Esophagus muscularis mucosa (tissue), 4 donors: ENCODE data around the gene RET. TPM values are rescaled to one million over a fixed set of nuclear protein-coding genes. Genes with fewer than 3 reads are reported as not detected.

Source experiments
- DNase-seq: peaks from one replicate; pipeline ENCODE4 v3.0.0-alpha.2; 2017; ENCODE audit errors: extremely low spot score
- H3K27ac ChIP-seq, 4 donors: fragments of 200-600 bp; sonication (generic); replicated peaks in 1 of 4; 1 replicate in 3 of 4; 2 replicates in 1 of 4; pipeline ENCODE4 v1.5.1; 2016 to 2019; ENCODE audit warnings: mild to moderate bottlenecking in 1 of 4
- H3K27me3 ChIP-seq, 4 donors: fragments of 200-600 bp; sonication (generic); one replicate each; pipeline versions ENCODE4 v1.5.1 to v1.6.0; 2016 to 2019
- H3K36me3 ChIP-seq, 4 donors: fragments of 200-600 bp; sonication (generic); one replicate each; pipeline ENCODE4 v1.5.1; 2016 to 2019
- H3K4me1 ChIP-seq, 4 donors: fragments of 200-600 bp; sonication (generic); one replicate each; pipeline ENCODE4 v1.5.1; 2016 to 2019
- H3K4me3 ChIP-seq, 4 donors: fragments of 200-600 bp; sonication (generic); 1 replicate in 2 of 4; 2 replicates in 2 of 4; pipeline ENCODE4 v1.5.1; 2016 to 2019; ENCODE audit warnings: mild to moderate bottlenecking in 4 of 4, moderate library complexity in 1 of 4
- H3K9me3 ChIP-seq, 4 donors: fragments of 200-600 bp; sonication (generic); 1 replicate in 3 of 4; 2 replicates in 1 of 4; pipeline ENCODE4 v1.5.1; 2016 to 2019
- CTCF ChIP-seq, 3 experiments: fragments of 200-600 bp in 2 of 3; fragments of 450-650 bp in 1 of 3; sonication (generic) in 2 of 3; IDR thresholded peaks; one replicate each; pipeline ENCODE4 v1.5.1; 2017 to 2019; ENCODE audit warnings: antibody characterized with exemption in 3 of 3, mild to moderate bottlenecking in 2 of 3, moderate library complexity in 1 of 3
- EP300 ChIP-seq: sonication (generic); formaldehyde crosslinking; IDR thresholded peaks from one replicate; pipeline ENCODE4 v1.6.1; 2017; ENCODE audit warnings: antibody characterized with exemption
- POLR2A ChIP-seq: fragments of 450-650 bp; IDR thresholded peaks from one replicate; pipeline ENCODE4 v1.6.1; 2017; ENCODE audit warnings: antibody characterized with exemption, moderate library complexity, mild to moderate bottlenecking, low read depth
- POLR2AphosphoS5 ChIP-seq, 2 donors: sonication (generic); formaldehyde crosslinking; IDR thresholded peaks; one replicate each; pipeline ENCODE4 v1.6.1; 2017; ENCODE audit warnings: antibody characterized with exemption in 2 of 2
- WGBS: methylation state at CpG from one replicate; pipeline ENCODE4 v1.1.5; 2018; 5-methylcytosine and 5-hydroxymethylcytosine counted together
- intact Hi-C: fragments of 100-400 bp; cut with DNase I; formaldehyde crosslinking; loops from one replicate; pipeline ENCODE4 v1.15.1; 2023
- total RNA-seq, 4 donors: library from RNA; depleted of rRNA; stranded (reverse); fragments of >200 nt; gene quantifications; one replicate each; pipeline versions ENCODE4 v1.1.0 to v1.2.1, GENCODE V29; 2016

RET gene
- total RNA-seq, 4 donors from 2014 or later = 1.7 to 4.0 (median 3.0) TPM

- no peaks in the 10 kb centered on the region for H3K36me3 ChIP-seq
- H3K4me3 ChIP-seq = no peak overlapping the region
- peaks cover 0 to 13% (median 0%) of the 10 kb centered on the region in 4 donors for H3K4me1 ChIP-seq
- no peaks in the 10 kb centered on the region for H3K27me3 ChIP-seq
- TF ChIP-seq POLR2A (no peak), POLR2AphosphoS5 (IDR thresholded peaks at IDR 0.05) (no peak), CTCF (IDR thresholded peaks at IDR 0.05) (no peak), EP300 (no peak)
- DNase-seq = no peak
- H3K27ac ChIP-seq = no peak overlapping the region
- WGBS = 92% methylated on average over 5 of the region's 9 CpGs
- H3K9me3 ChIP-seq = no peaks in the 10 kb centered on the region
- intact Hi-C loops = no loop called here
These were observed 47.9 kb downstream of the RET start for GRCh38 chr10:43124574-43125273.

- peak; percentile 60 for DNase-seq
- 89% methylated on average over 8 of the region's 8 CpGs for WGBS
- Histone ChIP-seq H3K36me3 (no peaks in the 10 kb centered on the region), H3K27ac (no peak overlapping the region), H3K4me1 (peaks cover 0 to 12% (median 0%) of the 10 kb centered on the region in 4 donors), H3K27me3 (no peaks in the 10 kb centered on the region), H3K9me3 (no peaks in the 10 kb centered on the region), H3K4me3 (no peak overlapping the region)
- intact Hi-C loops = no loop called here
- TF ChIP-seq POLR2AphosphoS5 (IDR thresholded peaks at IDR 0.05) (no peak), POLR2A (no peak), CTCF (IDR thresholded peaks at IDR 0.05) (no peak), EP300 (no peak)
These were observed 48.5 kb downstream of the RET start for GRCh38 chr10:43125274-43125845.

GRCh38 chr10:43125881-43126731 lies 49.2 kb downstream of the RET start:
- Histone ChIP-seq H3K4me3 (no peak overlapping the region), H3K27me3 (no peaks in the 10 kb centered on the region), H3K27ac (no peak overlapping the region), H3K9me3 (no peaks in the 10 kb centered on the region), H3K4me1 (peaks cover 0 to 5% (median 0%) of the 10 kb centered on the region in 4 donors), H3K36me3 (no peaks in the 10 kb centered on the region)
- no peak for TF ChIP-seq CTCF (IDR thresholded peaks at IDR 0.05)
- TF ChIP-seq POLR2A = no peak
- TF ChIP-seq EP300 = no peak
- TF ChIP-seq POLR2AphosphoS5 (IDR thresholded peaks at IDR 0.05) = no peak
- intact Hi-C loops = no loop called here
- WGBS = 90% methylated on average over 21 of the region's 23 CpGs
- peak; percentile 62 for DNase-seq

GRCh38 chr10:43126759-43127424 lies 50.0 kb downstream of the RET start:
- WGBS = 80% methylated on average over 7 of the region's 7 CpGs
- DNase-seq = peak; percentile 86
- TF ChIP-seq EP300 (no peak), POLR2A (no peak), CTCF (IDR thresholded peaks at IDR 0.05) (no peak), POLR2AphosphoS5 (IDR thresholded peaks at IDR 0.05) (no peak)
- intact Hi-C loops = no loop called here
- no peaks in the 10 kb centered on the region for H3K36me3 ChIP-seq
- no peaks in the 10 kb centered on the region for H3K4me1 ChIP-seq
- H3K9me3 ChIP-seq = no peaks in the 10 kb centered on the region
- H3K27ac ChIP-seq = no peak overlapping the region
- no peaks in the 10 kb centered on the region for H3K27me3 ChIP-seq
- H3K4me3 ChIP-seq = no peak overlapping the region
